ENCODE data around the gene MAPRE3.

GRCh38 chr2:26980971-26981370 lies 10.5 kb downstream of the MAPRE3 start:
- TF ChIP-seq CTCF (conservative IDR thresholded peaks at IDR 0.05 in 1 of 2, IDR thresholded peaks at IDR 0.05 in 1 of 2; ENCODE audit: low read depth in 1 of 2, low read length in 2 of 2) (no peak), EZH2 (IDR thresholded peaks at IDR 0.05; ENCODE audit: low read length, missing control alignments) (no peak)

Data from fibroblast of lung (primary cell).